B cell (primary cell): Measurements from ENCODE around the gene DYNLT2. TPM values are rescaled to one million over a fixed set of nuclear protein-coding genes. Genes with fewer than 3 reads are reported as not detected.

Experiments
- ATAC-seq: fragments of 200-7000 bp; cut with Tn5 transposase; one replicate; pipeline ENCODE4 v1.10.0; 2021; ENCODE audit warnings: low read depth, mild to moderate bottlenecking, moderate number of reproducible peaks, moderate library complexity
- CTCF ChIA-PET: fragments of 350-600 bp; sonication (Branson Sonifier 250); formaldehyde crosslinking; loops from one replicate; lab custom pipeline; 2021; ENCODE audit warnings: antibody characterized with exemption, inconsistent platforms; lab: Charles Lee
- POLR2A ChIA-PET: fragments of 350-600 bp; sonication (Branson Sonifier 250); formaldehyde crosslinking; loops from one replicate; lab custom pipeline; 2021; ENCODE audit warnings: antibody characterized with exemption; lab: Charles Lee
- DNase-seq: peaks from one replicate; pipeline ENCODE4 v3.0.0; 2013
- H2AFZ ChIP-seq: 2 replicates; pipeline ENCODE4 v1.6.1; 2012; ENCODE audit warnings: mild to moderate bottlenecking, low read depth, low read length; ENCODE audit not compliant: insufficient read depth, poor library complexity, severe bottlenecking
- H3K27ac ChIP-seq, 2 donors: 1 replicate in 1 of 2; 2 replicates in 1 of 2; pipeline ENCODE4 v1.5.1; 2012 to 2013; ENCODE audit warnings: low read length in 2 of 2, mild to moderate bottlenecking in 2 of 2, moderate library complexity in 1 of 2
- H3K27me3 ChIP-seq, 4 experiments: fragments of 200-600 bp in 1 of 4; sonication (generic) in 1 of 4; replicated peaks in 1 of 4; 1 replicate in 2 of 4; 2 replicates in 2 of 4; pipeline versions ENCODE4 v1.6.1 to v1.7.0; 2013 to 2016; ENCODE audit warnings: low read length in 3 of 4, mild to moderate bottlenecking in 2 of 4, mixed read lengths in 1 of 4, moderate library complexity in 1 of 4; ENCODE audit not compliant: insufficient read depth in 4 of 4, control insufficient read depth in 3 of 4; ENCODE audit errors: control extremely low read depth in 1 of 4
- H3K36me3 ChIP-seq, 2 experiments: replicated peaks in 1 of 2; 1 replicate in 1 of 2; 2 replicates in 1 of 2; pipeline versions ENCODE4 v1.6.1 to v1.7.1; 2013; ENCODE audit warnings: low read length in 1 of 2; ENCODE audit not compliant: insufficient read depth in 2 of 2, control insufficient read depth in 1 of 2; ENCODE audit errors: control extremely low read depth in 1 of 2, extremely low read depth in 1 of 2
- H3K4me1 ChIP-seq, 2 donors: fragments of 200-600 bp in 1 of 2; sonication (generic) in 1 of 2; 1 replicate in 1 of 2; 2 replicates in 1 of 2; pipeline versions ENCODE4 v1.5.1 to v1.6.1; 2013 to 2017; ENCODE audit warnings: low read length in 2 of 2; ENCODE audit not compliant: control insufficient read depth in 2 of 2, insufficient read depth in 2 of 2
- H3K4me2 ChIP-seq: replicated peaks from 2 replicates; pipeline ENCODE3; 2012; ENCODE audit warnings: mild to moderate bottlenecking, low read depth, low read length; ENCODE audit not compliant: poor library complexity, severe bottlenecking
- H3K4me3 ChIP-seq, 5 experiments: fragments of 200-600 bp in 1 of 5; sonication (generic) in 1 of 5; 1 replicate in 3 of 5; 2 replicates in 2 of 5; pipeline versions ENCODE4 v1.5.1 to v1.7.0; 2011 to 2016; ENCODE audit warnings: low read length in 4 of 5, mild to moderate bottlenecking in 4 of 5, low read depth in 2 of 5, control low read depth in 1 of 5, moderate library complexity in 1 of 5; ENCODE audit not compliant: insufficient read depth in 1 of 5; ENCODE audit errors: control extremely low read depth in 1 of 5, extremely low read depth in 1 of 5
- H3K79me2 ChIP-seq: fragments of 200-600 bp; sonication (generic); one replicate; pipeline ENCODE4 v1.6.0; 2016; ENCODE audit warnings: low read length; ENCODE audit not compliant: control insufficient read depth, insufficient read depth
- H3K9ac ChIP-seq: fragments of 200-600 bp; sonication (generic); 2 replicates; pipeline ENCODE4 v1.6.1; 2017; ENCODE audit warnings: mild to moderate bottlenecking, low read length, moderate library complexity
- H3K9me3 ChIP-seq, 3 donors: one replicate each; pipeline versions ENCODE4 v1.6.1 to v1.7.1; 2013; ENCODE audit warnings: low read length in 2 of 3; ENCODE audit not compliant: control insufficient read depth in 2 of 3, insufficient read depth in 1 of 3; ENCODE audit errors: control extremely low read depth in 1 of 3
- H4K20me1 ChIP-seq: 2 replicates; pipeline ENCODE4 v1.6.0; 2012; ENCODE audit warnings: mild to moderate bottlenecking, low read length; ENCODE audit not compliant: insufficient read depth, control insufficient read depth, poor library complexity, severe bottlenecking
- H3K27ac Mint-ChIP-seq: one replicate; pipeline ENCODE4 v1.8.0; 2021; ENCODE audit warnings: mixed read lengths
- H3K27me3 Mint-ChIP-seq: one replicate; pipeline ENCODE4 v1.8.0; 2021; ENCODE audit warnings: mixed read lengths
- H3K4me1 Mint-ChIP-seq: one replicate; pipeline ENCODE4 v1.8.0; 2021; ENCODE audit warnings: mixed read lengths
- H3K4me3 Mint-ChIP-seq: one replicate; pipeline ENCODE4 v1.8.0; 2021; ENCODE audit warnings: mixed read lengths
- H3K9me3 Mint-ChIP-seq: one replicate; pipeline ENCODE4 v1.8.0; 2022; ENCODE audit warnings: mixed read lengths; ENCODE audit not compliant: insufficient read depth
- EZH2 ChIP-seq: IDR thresholded peaks from 2 replicates; pipeline ENCODE4 v1.6.1; 2012; ENCODE audit warnings: borderline replicate concordance, low read depth, mild to moderate bottlenecking, moderate library complexity, low read length; ENCODE audit not compliant: insufficient read depth, poor library complexity, severe bottlenecking
- WGBS: methylation state at CpG from one replicate; pipeline ENCODE4 v1.1.5; 2013; ENCODE audit warnings: missing lambda C conversion rate; ENCODE audit not compliant: insufficient coverage; 5-methylcytosine and 5-hydroxymethylcytosine counted together
- intact Hi-C: fragments of 100-400 bp; cut with micrococcal nuclease; formaldehyde crosslinking; loops from one replicate; pipeline ENCODE4 v1.10.0; 2022
- polyA plus RNA-seq: library from polyadenylated mRNA; depleted of rRNA; stranded (reverse); fragments of >200 nt; gene quantifications from 2 replicates; pipeline ENCODE4 v1.2.3, GENCODE V29; 2012
- total RNA-seq, 2 donors: library from RNA; stranded (reverse); fragments of 120-200 nt in 1 of 2; gene quantifications; 1 replicate in 1 of 2; 2 replicates in 1 of 2; pipeline versions ENCODE4 v1.2.3 to v1.2.4, GENCODE V29; 2013 to 2022
- TF ChIP-seq, protein P1 (sequence below): fragments of 200-600 bp; IDR thresholded peaks from one replicate; pipeline ENCODE4 v1.8.0; 2022; ENCODE audit warnings: antibody characterized with exemption, mild to moderate bottlenecking

The DYNLT2 gene
- total and polyA plus RNA-seq, 2 donors (not counting 1 experiment from before 2014, with no cell fraction given): 2.4 to 7.2 TPM

DNA sequence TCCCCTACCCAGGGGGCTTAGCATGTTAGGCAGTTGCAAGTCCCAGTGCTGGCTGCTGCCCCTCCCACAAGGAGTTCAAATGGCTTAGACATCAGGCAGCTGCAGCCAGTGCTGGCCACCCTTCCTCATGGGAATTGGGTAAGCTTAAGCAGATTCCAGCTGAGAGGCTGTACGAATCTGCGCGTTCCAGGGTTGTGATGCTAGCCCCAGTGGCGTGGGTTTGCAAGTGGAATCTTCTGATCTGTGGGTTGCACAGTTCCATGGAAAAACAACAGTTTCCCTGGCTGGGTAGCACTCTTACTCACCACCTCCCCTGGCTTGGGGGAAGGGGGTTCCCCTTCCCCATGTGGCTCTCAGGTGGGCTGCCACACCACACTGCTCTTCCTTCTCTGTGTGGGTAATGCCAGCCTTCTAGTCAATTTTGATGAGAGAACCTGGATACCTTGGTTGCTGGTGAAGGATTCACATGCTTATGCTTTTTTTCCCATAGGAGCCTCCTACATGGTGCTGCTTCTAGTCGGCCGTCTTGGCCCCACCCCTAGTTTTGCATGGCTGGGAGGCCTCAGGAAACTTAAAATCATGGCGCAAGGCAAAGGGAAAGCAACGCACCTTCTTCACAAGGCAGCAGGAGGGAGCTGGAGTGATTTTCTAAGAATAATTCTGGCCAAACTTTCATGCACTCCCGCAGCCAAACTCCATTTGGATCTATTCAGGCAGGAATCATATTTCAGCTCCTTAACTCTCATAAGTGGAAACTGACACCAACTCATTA is 13.0 kb downstream of the DYNLT2 start:
- ATAC-seq (no peak), DNase-seq (no peak)
- Histone ChIP-seq H3K27me3 (peaks cover 0 to 5% (median 3%) of the 10 kb centered on the region in 4 experiments), H2AFZ (no peak overlapping the region), H4K20me1 (no peaks in the 10 kb centered on the region), H3K79me2 (no peaks in the 10 kb centered on the region), H3K27ac (no peak overlapping the region), H3K9me3 (no peaks in the 10 kb centered on the region), H3K4me1 (no peaks in the 10 kb centered on the region), H3K4me3 (no peak overlapping the region), H3K9ac (no peak overlapping the region), H3K4me2 (no peak overlapping the region), H3K36me3 (no peaks in the 10 kb centered on the region)
- 96% methylated on average over 4 of the region's 9 CpGs for WGBS
- no peaks in the 10 kb centered on the region for H3K4me1 Mint-ChIP-seq
- no peaks in the 10 kb centered on the region for H3K9me3 Mint-ChIP-seq
- CTCF ChIA-PET: interaction anchor here (0.8 kb wide), 1 partner anchor 12 kb away, joined by 3 read pairs; no protein-coding TSS in a partner anchor
- H3K27me3 Mint-ChIP-seq: peaks cover 10% of the 10 kb centered on the region
- TF ChIP-seq, protein P1, sequence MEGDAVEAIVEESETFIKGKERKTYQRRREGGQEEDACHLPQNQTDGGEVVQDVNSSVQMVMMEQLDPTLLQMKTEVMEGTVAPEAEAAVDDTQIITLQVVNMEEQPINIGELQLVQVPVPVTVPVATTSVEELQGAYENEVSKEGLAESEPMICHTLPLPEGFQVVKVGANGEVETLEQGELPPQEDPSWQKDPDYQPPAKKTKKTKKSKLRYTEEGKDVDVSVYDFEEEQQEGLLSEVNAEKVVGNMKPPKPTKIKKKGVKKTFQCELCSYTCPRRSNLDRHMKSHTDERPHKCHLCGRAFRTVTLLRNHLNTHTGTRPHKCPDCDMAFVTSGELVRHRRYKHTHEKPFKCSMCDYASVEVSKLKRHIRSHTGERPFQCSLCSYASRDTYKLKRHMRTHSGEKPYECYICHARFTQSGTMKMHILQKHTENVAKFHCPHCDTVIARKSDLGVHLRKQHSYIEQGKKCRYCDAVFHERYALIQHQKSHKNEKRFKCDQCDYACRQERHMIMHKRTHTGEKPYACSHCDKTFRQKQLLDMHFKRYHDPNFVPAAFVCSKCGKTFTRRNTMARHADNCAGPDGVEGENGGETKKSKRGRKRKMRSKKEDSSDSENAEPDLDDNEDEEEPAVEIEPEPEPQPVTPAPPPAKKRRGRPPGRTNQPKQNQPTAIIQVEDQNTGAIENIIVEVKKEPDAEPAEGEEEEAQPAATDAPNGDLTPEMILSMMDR: no peak
- TF ChIP-seq EZH2: no peak
- H3K4me3 Mint-ChIP-seq: no peak overlapping the region
- POLR2A ChIA-PET: no interaction called here
- no peak overlapping the region for H3K27ac Mint-ChIP-seq
- intact Hi-C loops: no loop called here

DNA sequence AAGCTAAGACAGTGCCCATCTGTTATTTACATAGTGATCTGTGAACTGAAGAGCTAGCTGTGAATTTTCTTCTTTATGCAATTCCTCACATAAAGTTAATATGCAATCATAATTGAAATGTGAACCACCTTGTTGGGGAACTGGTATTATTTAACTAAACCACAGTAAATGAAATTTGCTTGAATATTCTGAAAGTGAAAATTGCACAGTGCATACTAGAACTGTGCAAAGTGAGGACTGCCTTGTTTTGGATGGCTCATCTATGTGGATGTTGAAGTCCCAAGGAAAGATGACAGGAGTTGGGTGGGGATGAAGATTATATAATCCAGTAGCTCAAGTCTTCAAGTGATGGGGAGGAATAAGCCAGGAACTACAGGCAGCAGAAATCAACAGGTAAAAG is 21.4 kb downstream of the DYNLT2 start:
- POLR2A ChIA-PET: no interaction called here

More for the DNA sequence above, 21.4 kb downstream of the DYNLT2 start:
- H4K20me1 ChIP-seq: no peaks in the 10 kb centered on the region
- Mint-ChIP-seq H3K4me3 (no peak overlapping the region), H3K27me3 (no peaks in the 10 kb centered on the region), H3K9me3 (no peaks in the 10 kb centered on the region), H3K4me1 (peaks cover 5% of the 10 kb centered on the region), H3K27ac (no peak overlapping the region)
- H3K79me2 ChIP-seq: no peaks in the 10 kb centered on the region
- H2AFZ ChIP-seq: no peak overlapping the region
- H3K36me3 ChIP-seq: no peaks in the 10 kb centered on the region
- intact Hi-C loops: loop anchor here (10.0 kb wide), 1 partner anchor 565 kb away; the partner anchor contains the start of gene DLL1
- peaks cover 3 to 5% of the 10 kb centered on the region in 2 donors for H3K4me1 ChIP-seq
- H3K27me3 ChIP-seq: peaks cover 0 to 2% (median 0%) of the 10 kb centered on the region in 4 experiments
- no peak overlapping the region for H3K4me2 ChIP-seq
- TF ChIP-seq, protein P1: no peak
- TF ChIP-seq EZH2: no peak
- H3K27ac ChIP-seq: no peak overlapping the region
- H3K4me3 ChIP-seq: no peak overlapping the region
- ATAC-seq (no peak), DNase-seq (no peak)
- CTCF ChIA-PET: no interaction called here
- H3K9me3 ChIP-seq: no peaks in the 10 kb centered on the region
- no peak overlapping the region for H3K9ac ChIP-seq
